ENCODE results near the gene MYO10.

Gene MYO10

GRCh38 chr5:16712178-16712577, 223.9 kb downstream of the MYO10 start:
- no peak for DNase-seq (ENCODE audit: low read depth)
- TF ChIP-seq, protein P1, sequence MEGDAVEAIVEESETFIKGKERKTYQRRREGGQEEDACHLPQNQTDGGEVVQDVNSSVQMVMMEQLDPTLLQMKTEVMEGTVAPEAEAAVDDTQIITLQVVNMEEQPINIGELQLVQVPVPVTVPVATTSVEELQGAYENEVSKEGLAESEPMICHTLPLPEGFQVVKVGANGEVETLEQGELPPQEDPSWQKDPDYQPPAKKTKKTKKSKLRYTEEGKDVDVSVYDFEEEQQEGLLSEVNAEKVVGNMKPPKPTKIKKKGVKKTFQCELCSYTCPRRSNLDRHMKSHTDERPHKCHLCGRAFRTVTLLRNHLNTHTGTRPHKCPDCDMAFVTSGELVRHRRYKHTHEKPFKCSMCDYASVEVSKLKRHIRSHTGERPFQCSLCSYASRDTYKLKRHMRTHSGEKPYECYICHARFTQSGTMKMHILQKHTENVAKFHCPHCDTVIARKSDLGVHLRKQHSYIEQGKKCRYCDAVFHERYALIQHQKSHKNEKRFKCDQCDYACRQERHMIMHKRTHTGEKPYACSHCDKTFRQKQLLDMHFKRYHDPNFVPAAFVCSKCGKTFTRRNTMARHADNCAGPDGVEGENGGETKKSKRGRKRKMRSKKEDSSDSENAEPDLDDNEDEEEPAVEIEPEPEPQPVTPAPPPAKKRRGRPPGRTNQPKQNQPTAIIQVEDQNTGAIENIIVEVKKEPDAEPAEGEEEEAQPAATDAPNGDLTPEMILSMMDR (IDR thresholded peaks at IDR 0.05; ENCODE audit: insufficient read depth, low read depth, low read length, missing control alignments), result no peak
- no peak overlapping the region for H3K4me3 ChIP-seq (ENCODE audit: low read length)

DNA sequence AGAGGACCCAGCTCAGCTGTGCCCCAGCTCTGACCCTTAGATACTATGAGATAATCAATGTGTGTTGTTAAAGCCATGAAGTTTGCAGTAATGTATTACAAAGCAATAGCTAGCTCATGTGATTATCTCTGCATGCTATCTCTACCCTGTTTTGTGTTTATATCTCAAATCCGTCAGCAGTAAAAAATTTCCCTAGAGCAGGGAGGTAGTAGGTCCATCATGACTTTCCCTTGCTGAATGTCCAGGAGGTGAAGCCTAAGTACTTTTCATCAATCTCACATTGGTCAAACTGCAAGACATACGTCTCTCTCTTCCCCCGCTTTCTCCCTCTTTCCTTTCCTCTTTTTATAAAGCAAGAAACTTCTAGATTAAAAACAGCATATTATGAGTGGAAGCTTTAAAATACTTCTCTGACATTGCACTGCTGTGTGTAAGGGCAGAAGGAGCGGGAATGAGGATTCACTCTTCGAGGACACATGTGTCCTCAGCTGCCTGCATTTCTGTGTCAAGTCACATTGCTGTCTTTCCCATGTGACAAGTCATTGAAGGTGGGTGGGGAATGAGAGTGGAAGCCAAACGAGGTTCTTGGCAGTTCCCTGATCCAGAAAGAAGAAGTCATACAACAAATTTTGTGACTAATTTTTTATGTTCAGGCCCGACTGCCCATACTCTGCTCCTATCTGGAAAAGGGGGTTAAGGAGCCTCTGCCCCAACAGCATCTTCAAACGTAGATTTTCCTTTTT, 226.2 kb downstream of the MYO10 start:
- no peak overlapping the region for H3K4me3 ChIP-seq (ENCODE audit: low read length)
- TF ChIP-seq, protein P1 (IDR thresholded peaks at IDR 0.05; ENCODE audit: insufficient read depth, low read depth, low read length, missing control alignments), result no peak
- DNase-seq (ENCODE audit: low read depth), result no peak

- DNase-seq (ENCODE audit: low read depth), result no peak
- TF ChIP-seq, protein P1 (IDR thresholded peaks at IDR 0.05; ENCODE audit: insufficient read depth, low read depth, low read length, missing control alignments), result no peak
These were observed 228.3 kb downstream of the MYO10 start for GRCh38 chr5:16707869-16708192.

DNA sequence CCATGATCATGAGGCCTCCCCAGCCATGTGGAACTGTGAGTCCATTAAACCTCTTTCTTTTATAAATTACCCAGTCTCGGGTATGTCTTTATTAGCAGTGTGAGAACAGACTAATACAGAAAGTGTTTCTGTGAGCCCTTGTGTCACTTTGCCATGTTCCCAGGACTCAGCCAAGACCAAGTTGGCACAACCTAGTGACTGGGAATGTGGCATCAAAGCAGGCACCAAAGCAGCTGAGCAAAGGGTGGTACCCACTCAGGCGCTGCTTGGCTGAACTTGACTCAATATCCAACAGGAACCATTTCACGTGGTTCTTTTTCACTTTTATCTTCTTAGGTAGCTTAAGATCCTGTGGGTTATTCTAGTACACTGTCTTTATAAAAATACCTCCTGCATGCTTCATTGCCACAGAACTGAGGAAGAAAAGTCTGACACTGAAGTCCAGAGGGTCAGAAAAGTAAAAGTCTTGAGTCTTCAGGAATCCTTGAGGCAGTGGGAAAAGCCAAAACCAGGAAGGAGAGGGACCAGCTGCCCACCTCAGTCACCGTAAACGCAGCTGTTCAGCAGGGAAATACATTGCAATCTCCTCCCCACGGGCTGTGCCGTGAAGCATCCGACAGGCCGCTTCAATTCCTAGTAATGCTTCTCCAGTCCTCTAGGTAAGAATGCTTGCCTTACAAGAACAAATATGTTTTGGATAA, 228.8 kb downstream of the MYO10 start:
- H3K4me3 ChIP-seq (ENCODE audit: low read length), result no peak overlapping the region
- no peak for DNase-seq (ENCODE audit: low read depth)
- TF ChIP-seq, protein P1 (IDR thresholded peaks at IDR 0.05; ENCODE audit: insufficient read depth, low read depth, low read length, missing control alignments), result no peak

More at GRCh38 chr5:16707869-16708192, 228.3 kb downstream of the MYO10 start:
- H3K4me3 ChIP-seq (ENCODE audit: low read length), result no peak overlapping the region

DNA sequence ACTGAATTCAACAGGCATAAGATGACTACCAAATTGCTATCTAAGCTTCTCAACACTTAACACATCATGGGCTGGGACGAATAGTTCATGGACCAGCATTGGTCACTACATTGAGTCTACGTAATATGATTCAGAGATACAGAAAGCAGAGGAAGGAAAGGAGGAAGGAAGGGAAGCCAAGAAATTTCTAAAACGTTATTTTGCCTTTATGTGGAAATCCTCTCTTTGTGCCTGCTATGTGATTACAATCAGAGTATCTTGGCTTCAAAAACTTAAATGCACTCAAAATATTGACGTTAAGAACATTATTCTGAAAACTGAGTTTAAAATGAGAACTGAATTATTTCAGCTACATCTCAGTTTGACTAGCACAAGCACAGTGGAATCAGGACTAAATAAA, 231.1 kb downstream of the MYO10 start:
- TF ChIP-seq, protein P1 (IDR thresholded peaks at IDR 0.05; ENCODE audit: insufficient read depth, low read depth, low read length, missing control alignments), result no peak
- DNase-seq (ENCODE audit: low read depth), result no peak
- H3K4me3 ChIP-seq (ENCODE audit: low read length), result no peak overlapping the region

DNA sequence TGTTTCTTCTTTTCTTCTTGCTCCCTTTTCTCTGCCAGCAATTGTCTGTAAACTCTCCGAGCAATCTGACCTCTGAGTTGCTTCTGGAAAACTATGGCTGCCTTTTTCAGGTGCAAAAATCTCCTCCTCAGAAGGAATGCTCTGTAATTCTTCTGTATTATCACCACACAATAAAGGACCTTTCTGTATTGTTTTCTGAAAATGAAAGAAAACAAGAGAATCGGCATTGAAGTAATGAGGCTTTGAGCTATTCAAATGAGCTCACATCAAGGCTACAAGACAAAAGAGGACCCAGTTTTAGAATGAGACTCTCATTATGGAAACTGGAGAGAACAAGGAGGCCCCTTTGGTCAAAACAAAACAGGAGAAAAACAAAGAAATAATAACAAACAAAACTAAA, 233.1 kb downstream of the MYO10 start:
- no peak for DNase-seq (ENCODE audit: low read depth)
- TF ChIP-seq, protein P1 (IDR thresholded peaks at IDR 0.05; ENCODE audit: insufficient read depth, low read depth, low read length, missing control alignments), result no peak
- H3K4me3 ChIP-seq (ENCODE audit: low read length), result no peak overlapping the region
